Epidermal melanocyte (primary cell): ENCODE data around the gene FTO.

ENCODE experiments used
- DNase-seq: peaks from one replicate; pipeline ENCODE4 v3.0.0; 2011; ENCODE audit warnings: low spot score; ENCODE audit not compliant: insufficient read length

The FTO gene

GRCh38 chr16:54112451-54113206 lies 408.7 kb downstream of the FTO start:
- no peak for DNase-seq

- no peak for DNase-seq
These were observed 411.6 kb downstream of the FTO start for GRCh38 chr16:54115558-54115957.

- DNase-seq, result no peak
These were observed 412.2 kb downstream of the FTO start for GRCh38 chr16:54116124-54116655.

GRCh38 chr16:54118846-54119245 lies 414.9 kb downstream of the FTO start:
- DNase-seq, result no peak

GRCh38 chr16:54120846-54121480 lies 417.0 kb downstream of the FTO start:
- no peak for DNase-seq

GRCh38 chr16:54121539-54122295 lies 417.8 kb downstream of the FTO start:
- DNase-seq, result no peak

- DNase-seq, result no peak
These were observed 419.8 kb downstream of the FTO start for GRCh38 chr16:54123766-54124165.

- no peak for DNase-seq
These were observed 422.0 kb downstream of the FTO start for GRCh38 chr16:54125751-54126655.

- no peak for DNase-seq
These were observed 423.0 kb downstream of the FTO start for GRCh38 chr16:54126907-54127306.

GRCh38 chr16:54128629-54129234 lies 424.8 kb downstream of the FTO start:
- no peak for DNase-seq

GRCh38 chr16:54129810-54130209 lies 425.9 kb downstream of the FTO start:
- DNase-seq, result no peak

- no peak for DNase-seq
These were observed 431.7 kb downstream of the FTO start for GRCh38 chr16:54135361-54136275.

- DNase-seq, result no peak
These were observed 432.3 kb downstream of the FTO start for GRCh38 chr16:54136276-54136625.

GRCh38 chr16:54140057-54140787 lies 436.3 kb downstream of the FTO start:
- DNase-seq, result no peak

GRCh38 chr16:54140788-54141136 lies 436.8 kb downstream of the FTO start:
- DNase-seq, result no peak

- no peak for DNase-seq
These were observed 438.8 kb downstream of the FTO start for GRCh38 chr16:54142787-54143186.

- no peak for DNase-seq
These were observed 439.5 kb downstream of the FTO start for GRCh38 chr16:54143410-54143809.

- no peak for DNase-seq
These were observed 440.1 kb downstream of the FTO start for GRCh38 chr16:54143934-54144571.

- DNase-seq, result no peak
These were observed 440.6 kb downstream of the FTO start for GRCh38 chr16:54144572-54144947.
